Measurements from ENCODE around the gene PKIG. TPM values are rescaled to one million over a fixed set of nuclear protein-coding genes. Genes with fewer than 3 reads are reported as not detected.

The PKIG gene
- total RNA-seq, 1 donor from 2014 or later = 42.0 TPM

DNA sequence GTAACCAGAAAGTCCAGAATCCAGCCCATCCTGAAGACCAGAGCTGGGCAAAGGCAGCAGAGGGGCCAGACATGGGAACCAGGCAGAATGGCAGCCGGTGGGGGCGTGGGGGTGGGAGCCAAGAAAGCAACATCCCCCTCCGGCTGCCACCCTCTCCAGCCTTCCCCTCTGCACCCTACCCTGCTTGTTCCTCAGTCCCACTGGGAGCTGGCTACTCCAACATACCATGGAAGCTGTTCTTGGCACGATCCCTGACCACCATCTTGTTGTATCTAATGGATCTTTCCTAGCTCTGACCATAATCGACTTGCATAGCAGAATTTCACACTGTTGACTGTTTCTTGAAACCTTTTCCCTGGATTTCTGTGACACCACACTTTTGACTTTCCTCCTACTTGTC is 38.9 kb downstream of the PKIG start:
- H3K4me3 Mint-ChIP-seq (ENCODE audit: unreplicated experiment) = no peak overlapping the region
- H3K27me3 Mint-ChIP-seq (ENCODE audit: unreplicated experiment) = peaks cover 6% of the 10 kb centered on the region
- TF ChIP-seq, protein P1, sequence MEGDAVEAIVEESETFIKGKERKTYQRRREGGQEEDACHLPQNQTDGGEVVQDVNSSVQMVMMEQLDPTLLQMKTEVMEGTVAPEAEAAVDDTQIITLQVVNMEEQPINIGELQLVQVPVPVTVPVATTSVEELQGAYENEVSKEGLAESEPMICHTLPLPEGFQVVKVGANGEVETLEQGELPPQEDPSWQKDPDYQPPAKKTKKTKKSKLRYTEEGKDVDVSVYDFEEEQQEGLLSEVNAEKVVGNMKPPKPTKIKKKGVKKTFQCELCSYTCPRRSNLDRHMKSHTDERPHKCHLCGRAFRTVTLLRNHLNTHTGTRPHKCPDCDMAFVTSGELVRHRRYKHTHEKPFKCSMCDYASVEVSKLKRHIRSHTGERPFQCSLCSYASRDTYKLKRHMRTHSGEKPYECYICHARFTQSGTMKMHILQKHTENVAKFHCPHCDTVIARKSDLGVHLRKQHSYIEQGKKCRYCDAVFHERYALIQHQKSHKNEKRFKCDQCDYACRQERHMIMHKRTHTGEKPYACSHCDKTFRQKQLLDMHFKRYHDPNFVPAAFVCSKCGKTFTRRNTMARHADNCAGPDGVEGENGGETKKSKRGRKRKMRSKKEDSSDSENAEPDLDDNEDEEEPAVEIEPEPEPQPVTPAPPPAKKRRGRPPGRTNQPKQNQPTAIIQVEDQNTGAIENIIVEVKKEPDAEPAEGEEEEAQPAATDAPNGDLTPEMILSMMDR (IDR thresholded peaks at IDR 0.05; ENCODE audit: partially characterized antibody, unreplicated experiment) = no peak
- peaks cover 15% of the 10 kb centered on the region for H3K36me3 Mint-ChIP-seq (ENCODE audit: unreplicated experiment)
- peaks cover 2% of the 10 kb centered on the region for H3K9me3 Mint-ChIP-seq (ENCODE audit: unreplicated experiment)
- no peak for DNase-seq
- H3K4me1 Mint-ChIP-seq (ENCODE audit: low read depth, unreplicated experiment) = peaks cover 9% of the 10 kb centered on the region
- H3K27ac Mint-ChIP-seq (ENCODE audit: unreplicated experiment) = no peak overlapping the region

DNA sequence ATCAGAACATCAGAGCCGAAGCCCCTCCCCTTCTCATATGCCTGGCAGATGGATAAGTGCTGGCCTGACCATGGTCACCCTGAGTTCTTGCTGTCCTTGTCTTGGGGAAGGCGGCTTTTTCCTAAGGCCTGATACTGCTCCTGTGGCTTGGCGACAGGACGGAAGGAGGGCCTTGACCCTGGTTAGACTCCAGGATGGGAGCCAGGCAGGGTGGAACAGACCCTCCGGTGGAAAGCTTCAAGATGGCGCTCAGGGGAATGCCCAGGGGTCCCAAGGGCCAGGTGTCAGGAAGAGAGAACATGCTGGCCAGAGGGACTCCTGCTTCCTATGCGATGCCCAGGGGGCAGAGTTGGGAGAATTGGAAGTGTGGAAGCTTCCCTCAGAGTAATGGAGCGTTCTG is 39.6 kb downstream of the PKIG start:
- Mint-ChIP-seq H3K27ac (ENCODE audit: unreplicated experiment) (no peak overlapping the region), H3K4me3 (ENCODE audit: unreplicated experiment) (no peak overlapping the region), H3K9me3 (ENCODE audit: unreplicated experiment) (peaks cover 5% of the 10 kb centered on the region), H3K36me3 (ENCODE audit: unreplicated experiment) (peaks cover 15% of the 10 kb centered on the region), H3K4me1 (ENCODE audit: low read depth, unreplicated experiment) (peaks cover 9% of the 10 kb centered on the region), H3K27me3 (ENCODE audit: unreplicated experiment) (peaks cover 6% of the 10 kb centered on the region)
- DNase-seq = no peak
- TF ChIP-seq, protein P1 (IDR thresholded peaks at IDR 0.05; ENCODE audit: partially characterized antibody, unreplicated experiment) = no peak

DNA sequence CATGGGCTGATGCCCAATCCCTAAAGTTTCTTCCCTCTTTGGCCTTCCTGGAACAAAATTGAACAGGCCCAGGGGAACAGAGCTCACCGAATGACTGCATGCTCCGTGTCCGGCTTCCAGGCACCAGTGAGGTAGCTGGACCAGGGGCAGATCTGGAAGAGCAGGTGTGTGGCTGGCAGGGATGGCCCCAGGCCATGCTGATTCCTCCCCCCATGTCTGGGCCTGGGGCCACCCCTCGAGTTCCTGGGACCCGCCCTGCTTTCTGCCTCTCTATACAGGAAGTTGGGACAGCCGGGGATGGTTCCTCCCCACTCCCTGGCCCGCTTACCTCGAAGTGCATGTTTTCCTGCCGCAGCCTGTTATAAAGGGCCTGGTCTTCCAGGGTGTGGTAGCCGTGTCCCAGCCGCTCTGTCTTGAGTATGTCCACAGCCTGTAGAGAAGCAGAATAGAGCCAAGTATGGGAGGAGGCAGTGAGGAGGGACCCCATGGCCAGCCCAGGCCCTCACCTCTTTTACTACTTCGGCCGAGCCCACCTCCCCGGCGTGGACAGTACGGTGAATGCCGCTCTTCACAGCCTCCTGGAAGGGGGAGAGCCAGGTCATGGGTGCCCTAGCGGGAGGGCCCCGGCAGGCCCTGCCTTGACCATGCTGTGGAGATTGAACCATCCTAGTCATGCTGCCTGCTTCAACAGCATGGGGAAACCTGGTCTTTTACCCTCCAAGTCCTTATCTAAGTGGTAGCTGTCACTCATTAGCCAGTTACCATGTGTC is 40.3 kb downstream of the PKIG start:
- TF ChIP-seq, protein P1 (IDR thresholded peaks at IDR 0.05; ENCODE audit: partially characterized antibody, unreplicated experiment) = no peak
- Mint-ChIP-seq H3K36me3 (ENCODE audit: unreplicated experiment) (peaks cover 15% of the 10 kb centered on the region), H3K9me3 (ENCODE audit: unreplicated experiment) (peaks cover 5% of the 10 kb centered on the region), H3K27me3 (ENCODE audit: unreplicated experiment) (peaks cover 6% of the 10 kb centered on the region), H3K4me1 (ENCODE audit: low read depth, unreplicated experiment) (peaks cover 9% of the 10 kb centered on the region), H3K4me3 (ENCODE audit: unreplicated experiment) (no peak overlapping the region), H3K27ac (ENCODE audit: unreplicated experiment) (no peak overlapping the region)
- DNase-seq = no peak

DNA sequence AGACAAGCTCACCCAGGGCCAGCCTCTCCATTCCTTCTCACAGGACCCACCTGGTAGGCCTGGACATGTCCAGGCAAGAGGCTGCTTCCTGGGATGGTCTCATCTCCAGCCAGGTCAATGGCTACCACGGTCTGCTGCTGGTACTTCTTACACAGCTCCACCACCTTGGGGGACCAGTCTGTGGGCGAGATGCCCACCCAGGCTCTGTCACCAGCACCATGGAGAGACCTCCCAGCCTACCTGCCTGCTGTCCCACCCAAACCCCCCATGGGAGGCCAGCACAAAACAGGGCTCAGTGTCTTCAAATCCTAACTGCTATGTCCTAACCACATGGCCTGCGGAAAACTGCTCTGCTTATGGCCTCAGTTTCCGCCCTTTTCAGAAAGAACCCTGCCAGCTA is 41.8 kb downstream of the PKIG start:
- TF ChIP-seq, protein P1 (IDR thresholded peaks at IDR 0.05; ENCODE audit: partially characterized antibody, unreplicated experiment) = no peak
- H3K27ac Mint-ChIP-seq (ENCODE audit: unreplicated experiment) = no peak overlapping the region
- H3K4me3 Mint-ChIP-seq (ENCODE audit: unreplicated experiment) = no peak overlapping the region
- peaks cover 4% of the 10 kb centered on the region for H3K9me3 Mint-ChIP-seq (ENCODE audit: unreplicated experiment)
- H3K4me1 Mint-ChIP-seq (ENCODE audit: low read depth, unreplicated experiment) = no peaks in the 10 kb centered on the region
- no peak for DNase-seq
- H3K36me3 Mint-ChIP-seq (ENCODE audit: unreplicated experiment) = peaks cover 10% of the 10 kb centered on the region
- peaks cover 6% of the 10 kb centered on the region for H3K27me3 Mint-ChIP-seq (ENCODE audit: unreplicated experiment)

DNA sequence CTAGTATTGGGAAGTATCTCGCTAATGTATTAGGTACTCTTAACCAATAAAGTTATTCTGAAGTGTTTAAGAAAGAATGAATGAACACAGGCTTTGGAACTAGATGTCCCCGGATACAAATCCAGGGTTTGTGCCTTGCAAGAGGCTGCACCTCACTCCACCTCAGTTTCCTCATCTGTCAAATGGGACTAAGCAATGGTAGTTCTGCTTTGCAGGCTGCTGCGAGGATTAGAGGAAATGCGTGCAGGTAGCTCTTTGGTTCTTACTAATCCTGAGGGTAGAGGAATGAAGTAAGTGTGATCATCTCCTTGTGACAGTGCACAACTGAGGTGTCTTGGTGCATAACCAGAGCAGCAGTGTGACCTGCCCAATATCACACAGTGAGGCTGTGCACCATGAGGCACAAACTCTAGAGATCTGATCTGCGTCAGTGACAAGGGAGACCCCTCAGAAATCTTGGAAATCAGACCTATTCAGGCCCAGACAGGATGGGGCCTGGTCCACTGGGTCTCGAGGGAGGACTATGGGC is 42.4 kb downstream of the PKIG start:
- Mint-ChIP-seq H3K4me3 (ENCODE audit: unreplicated experiment) (no peak overlapping the region), H3K4me1 (ENCODE audit: low read depth, unreplicated experiment) (no peaks in the 10 kb centered on the region), H3K27ac (ENCODE audit: unreplicated experiment) (no peak overlapping the region), H3K36me3 (ENCODE audit: unreplicated experiment) (peaks cover 6% of the 10 kb centered on the region), H3K27me3 (ENCODE audit: unreplicated experiment) (peaks cover 6% of the 10 kb centered on the region), H3K9me3 (ENCODE audit: unreplicated experiment) (peaks cover 4% of the 10 kb centered on the region)
- no peak for DNase-seq
- TF ChIP-seq, protein P1 (IDR thresholded peaks at IDR 0.05; ENCODE audit: partially characterized antibody, unreplicated experiment) = no peak

All from glutamatergic neuron (in vitro differentiated cells).